Embryonic facial prominence (tissue), 1 donor: ENCODE results near the gene DEFB121.

Source experiments
- DNase-seq: peaks from one replicate; pipeline ENCODE4 v3.0.0-alpha.2; 2016; ENCODE audit errors: extremely low spot score

The DEFB121 gene

GRCh38 chr20:31363295-31363694 lies 42.7 kb downstream of the DEFB121 start:
- DNase-seq = no peak

GRCh38 chr20:31355981-31356380 lies 50.0 kb downstream of the DEFB121 start:
- no peak for DNase-seq
